ENCODE measurements around the gene CARF.

GRCh38 chr2:202911203-202911511 is 918 bp upstream of the CARF start:
- TF ChIP-seq CTCF (IDR thresholded peaks at IDR 0.05) = no peak
- TF ChIP-seq POLR2A (IDR thresholded peaks at IDR 0.05) = no peak

All from adrenal gland (tissue), 5 donors.